Coronary artery (tissue), 2 donors: ENCODE data around the gene SOWAHA.

Experiments used
- DNase-seq: peaks from one replicate; pipeline ENCODE4 v3.0.0-alpha.2; 2017; ENCODE audit warnings: low spot score
- H3K27ac ChIP-seq, 2 donors: fragments of 200-600 bp; sonication (generic); one replicate each; pipeline ENCODE4 v1.5.1; 2016 to 2019
- H3K4me3 ChIP-seq: fragments of 200-600 bp; sonication (generic); 2 replicates; pipeline ENCODE4 v1.5.1; 2016; ENCODE audit warnings: mild to moderate bottlenecking, moderate library complexity
- CTCF ChIP-seq: fragments of 200-600 bp; sonication (generic); IDR thresholded peaks from one replicate; pipeline ENCODE4 v1.5.1; 2019; ENCODE audit warnings: antibody characterized with exemption

Gene SOWAHA

GRCh38 chr5:132839426-132840301 is 26.6 kb downstream of the SOWAHA start:
- no peak for TF ChIP-seq CTCF
- Histone ChIP-seq H3K27ac (peak overlapping the region in 1 of 2 donors; percentile 51), H3K4me3 (no peak overlapping the region)
- DNase-seq = no peak

GRCh38 chr5:132840313-132840712 is 27.2 kb downstream of the SOWAHA start:
- H3K27ac ChIP-seq = peak overlapping the region in 1 of 2 donors; percentile 51
- DNase-seq = no peak

GRCh38 chr5:132840896-132841295 is 27.8 kb downstream of the SOWAHA start:
- H3K4me3 ChIP-seq = no peak overlapping the region
- TF ChIP-seq CTCF = no peak
- peak overlapping the region in 1 of 2 donors; percentile 51 for H3K27ac ChIP-seq
- no peak for DNase-seq

More at GRCh38 chr5:132840313-132840712, 27.2 kb downstream of the SOWAHA start:
- no peak overlapping the region for H3K4me3 ChIP-seq
- TF ChIP-seq CTCF = no peak

- H3K4me3 ChIP-seq = no peak overlapping the region
- TF ChIP-seq CTCF = no peak
- no peak for DNase-seq
- H3K27ac ChIP-seq = no peak overlapping the region
Observed at GRCh38 chr5:132841305-132841704, 28.2 kb downstream of the SOWAHA start.

GRCh38 chr5:132848270-132848669 is 35.2 kb downstream of the SOWAHA start:
- TF ChIP-seq CTCF = no peak
- Histone ChIP-seq H3K4me3 (no peak overlapping the region), H3K27ac (no peak overlapping the region)
- DNase-seq = no peak

GRCh38 chr5:132849347-132849746 is 36.2 kb downstream of the SOWAHA start:
- no peak overlapping the region for H3K27ac ChIP-seq
- DNase-seq = no peak
- TF ChIP-seq CTCF = no peak
- H3K4me3 ChIP-seq = no peak overlapping the region

GRCh38 chr5:132850066-132850465 is 37.0 kb downstream of the SOWAHA start:
- Histone ChIP-seq H3K27ac (no peak overlapping the region), H3K4me3 (no peak overlapping the region)
- no peak for TF ChIP-seq CTCF
- DNase-seq = no peak
